T-helper 2 cell treated with Interferon-gamma antibody and Interleukin-4, amounts not matched to agents 5 μg/mL and 100 μg/mL, for 36 hours (primary cell): Measurements from ENCODE around the gene WDR7.

ENCODE experiments used
- DNase-seq: peaks from one replicate; pipeline ENCODE4 v3.0.0; 2021; ENCODE audit warnings: low spot score
- H3K27ac Mint-ChIP-seq: one replicate; pipeline ENCODE4 v1.8.0; 2021; ENCODE audit warnings: mild to moderate bottlenecking, mixed read lengths
- H3K27me3 Mint-ChIP-seq: one replicate; pipeline ENCODE4 v1.8.0; 2021; ENCODE audit warnings: low read depth, mixed read lengths
- H3K36me3 Mint-ChIP-seq: one replicate; pipeline ENCODE4 v1.8.0; 2021; ENCODE audit warnings: low read depth, mixed read lengths
- H3K4me1 Mint-ChIP-seq: one replicate; pipeline ENCODE4 v1.8.0; 2021; ENCODE audit warnings: low read depth, mixed read lengths
- H3K4me3 Mint-ChIP-seq: one replicate; pipeline ENCODE4 v1.8.0; 2022; ENCODE audit warnings: mild to moderate bottlenecking, moderate library complexity, mixed read lengths
- H3K9me3 Mint-ChIP-seq: one replicate; pipeline ENCODE4 v1.8.0; 2021; ENCODE audit warnings: mixed read lengths

WDR7 gene

GRCh38 chr18:56748698-56749268 is 97.6 kb downstream of the WDR7 start:
- Mint-ChIP-seq H3K9me3 (no peaks in the 10 kb centered on the region), H3K4me3 (no peak overlapping the region), H3K36me3 (no peaks in the 10 kb centered on the region), H3K27me3 (no peaks in the 10 kb centered on the region), H3K4me1 (peaks cover 24% of the 10 kb centered on the region), H3K27ac (no peak overlapping the region)
- no peak for DNase-seq

- H3K4me3 Mint-ChIP-seq = no peak overlapping the region
- no peak for DNase-seq
- no peaks in the 10 kb centered on the region for H3K4me1 Mint-ChIP-seq
- no peaks in the 10 kb centered on the region for H3K9me3 Mint-ChIP-seq
- peaks cover 9% of the 10 kb centered on the region for H3K36me3 Mint-ChIP-seq
- H3K27me3 Mint-ChIP-seq = no peaks in the 10 kb centered on the region
- H3K27ac Mint-ChIP-seq = no peak overlapping the region
Measured at GRCh38 chr18:56756966-56757365, 105.8 kb downstream of the WDR7 start.

DNA sequence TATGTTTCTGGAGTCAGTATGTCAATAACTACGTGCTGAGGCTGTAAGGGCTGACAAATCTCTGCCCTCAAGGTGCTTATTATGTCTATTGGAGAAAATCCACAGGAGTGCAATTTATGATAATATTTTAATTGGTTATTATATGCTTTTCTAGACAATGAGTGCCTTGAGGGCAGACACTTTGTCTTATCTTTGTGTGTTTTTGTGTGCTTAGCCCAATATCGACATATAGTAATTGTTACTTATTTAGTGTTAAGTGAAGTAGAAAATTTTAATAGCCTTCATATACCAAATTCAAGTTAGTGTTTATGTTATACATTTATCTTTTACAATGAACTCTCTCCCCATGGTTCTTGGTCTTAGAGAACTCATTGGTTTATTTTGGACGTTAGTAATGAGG is 118.9 kb downstream of the WDR7 start:
- Mint-ChIP-seq H3K4me3 (no peak overlapping the region), H3K27ac (no peak overlapping the region), H3K27me3 (no peaks in the 10 kb centered on the region), H3K36me3 (peaks cover 6% of the 10 kb centered on the region), H3K4me1 (peaks cover 1% of the 10 kb centered on the region), H3K9me3 (no peaks in the 10 kb centered on the region)
- DNase-seq = no peak

- no peak overlapping the region for H3K4me3 Mint-ChIP-seq
- peaks cover 6% of the 10 kb centered on the region for H3K36me3 Mint-ChIP-seq
- DNase-seq = no peak
- H3K4me1 Mint-ChIP-seq = peaks cover 1% of the 10 kb centered on the region
- H3K27ac Mint-ChIP-seq = no peak overlapping the region
- H3K9me3 Mint-ChIP-seq = no peaks in the 10 kb centered on the region
- no peaks in the 10 kb centered on the region for H3K27me3 Mint-ChIP-seq
Measured at GRCh38 chr18:56770873-56771272, 119.7 kb downstream of the WDR7 start.

- H3K9me3 Mint-ChIP-seq = no peaks in the 10 kb centered on the region
- H3K36me3 Mint-ChIP-seq = peaks cover 5% of the 10 kb centered on the region
- H3K27me3 Mint-ChIP-seq = no peaks in the 10 kb centered on the region
- no peak overlapping the region for H3K27ac Mint-ChIP-seq
- peaks cover 1% of the 10 kb centered on the region for H3K4me1 Mint-ChIP-seq
- no peak for DNase-seq
- no peak overlapping the region for H3K4me3 Mint-ChIP-seq
Measured at GRCh38 chr18:56775701-56776100, 124.5 kb downstream of the WDR7 start.

DNA sequence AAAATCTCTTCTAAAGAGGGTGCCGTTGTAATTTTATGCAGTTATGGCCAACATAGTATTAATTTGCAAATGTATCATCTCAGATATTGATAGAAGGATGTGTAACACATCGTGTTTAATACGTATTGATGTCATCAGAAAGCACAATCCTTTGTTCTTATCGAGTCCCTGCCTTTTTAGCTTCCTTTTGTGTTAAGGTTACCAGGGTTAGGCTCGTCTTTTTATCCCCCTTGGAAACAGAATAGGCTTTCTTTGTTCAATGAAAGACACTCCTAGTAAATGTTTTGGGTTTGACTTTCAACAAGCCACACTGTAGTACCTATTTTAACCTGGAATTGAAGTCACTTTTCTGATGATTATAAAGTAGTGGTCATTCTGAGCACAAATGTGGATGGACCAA is 136.2 kb downstream of the WDR7 start:
- Mint-ChIP-seq H3K27me3 (no peaks in the 10 kb centered on the region), H3K9me3 (no peaks in the 10 kb centered on the region), H3K4me3 (no peak overlapping the region), H3K27ac (no peak overlapping the region), H3K4me1 (no peaks in the 10 kb centered on the region), H3K36me3 (peaks cover 4% of the 10 kb centered on the region)
- no peak for DNase-seq

DNA sequence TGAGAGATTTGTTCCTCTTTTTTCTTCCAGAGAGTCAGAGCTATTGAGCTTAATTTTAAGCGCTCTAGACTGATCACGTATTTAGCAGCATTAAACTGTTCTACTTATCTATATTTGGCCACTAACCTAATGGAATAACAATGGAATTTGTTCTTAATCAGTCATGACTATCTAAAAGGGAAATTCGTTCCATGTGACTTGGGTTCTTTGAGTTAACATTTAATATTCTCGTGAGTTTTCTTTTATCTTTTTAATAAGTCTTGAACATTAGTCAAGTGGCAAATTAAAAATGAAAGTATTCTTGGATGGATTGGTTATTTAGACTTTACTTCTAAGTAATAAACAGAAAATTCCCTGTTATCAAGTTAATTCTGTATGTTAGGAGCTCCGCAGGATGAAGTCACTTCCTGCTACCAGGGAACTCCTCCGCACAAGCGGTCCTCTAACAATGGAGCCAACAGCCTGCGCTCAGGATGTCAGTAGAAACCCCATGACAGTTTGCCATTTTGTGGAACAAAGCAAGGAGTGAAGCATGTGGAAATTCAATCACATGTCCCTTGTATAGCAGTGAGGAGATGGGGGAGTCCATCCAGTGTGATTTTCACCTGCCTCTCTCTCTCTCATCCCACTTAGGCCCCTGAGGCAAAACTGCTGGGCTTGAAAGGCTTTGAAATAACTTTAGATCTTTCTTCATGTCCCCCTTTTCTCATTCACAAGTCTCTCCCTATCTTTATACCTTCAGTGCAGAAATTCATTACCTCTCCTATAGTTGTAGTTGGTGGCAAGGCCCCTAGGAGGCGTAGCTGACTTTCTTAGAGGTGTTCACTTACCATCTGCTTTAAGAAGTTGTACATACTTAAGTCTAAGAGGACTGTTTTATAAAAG is 138.1 kb downstream of the WDR7 start:
- no peaks in the 10 kb centered on the region for H3K9me3 Mint-ChIP-seq
- H3K27me3 Mint-ChIP-seq = no peaks in the 10 kb centered on the region
- no peak overlapping the region for H3K27ac Mint-ChIP-seq
- no peaks in the 10 kb centered on the region for H3K4me1 Mint-ChIP-seq
- H3K36me3 Mint-ChIP-seq = no peaks in the 10 kb centered on the region
- H3K4me3 Mint-ChIP-seq = no peak overlapping the region
- DNase-seq = no peak

DNA sequence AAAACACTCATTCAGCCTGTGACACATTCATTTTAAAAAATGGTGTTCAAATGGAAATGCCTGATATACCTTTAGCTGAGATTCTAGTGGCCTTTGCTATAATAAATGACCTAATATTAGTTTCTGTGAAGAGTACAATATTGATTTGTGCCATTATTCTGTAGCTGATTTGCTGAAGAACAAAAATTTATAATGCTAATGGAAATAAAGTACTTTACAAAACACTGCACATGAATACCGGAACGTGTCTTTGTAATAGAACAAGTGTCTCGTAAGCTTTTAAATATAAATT is 138.7 kb downstream of the WDR7 start:
- Mint-ChIP-seq H3K9me3 (no peaks in the 10 kb centered on the region), H3K4me1 (no peaks in the 10 kb centered on the region), H3K36me3 (no peaks in the 10 kb centered on the region), H3K4me3 (no peak overlapping the region), H3K27me3 (no peaks in the 10 kb centered on the region), H3K27ac (no peak overlapping the region)
- no peak for DNase-seq

DNA sequence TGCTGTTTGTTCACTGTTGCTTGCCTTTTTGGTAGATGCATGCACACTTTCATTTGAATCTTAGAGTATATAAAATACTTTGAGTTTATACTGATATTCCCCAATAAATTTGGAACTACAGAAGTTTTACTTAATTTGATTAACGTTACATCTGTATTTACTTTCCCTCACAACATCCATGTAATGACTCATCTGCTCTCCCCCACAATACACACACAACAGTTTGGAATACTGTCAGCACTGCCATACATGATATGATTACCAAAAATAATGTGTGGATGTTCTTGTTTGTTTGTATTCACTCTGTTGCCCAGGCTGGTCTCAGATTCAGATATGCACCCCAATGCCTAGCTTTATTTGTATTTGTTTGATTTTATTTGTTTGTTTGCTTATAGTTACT is 144.2 kb downstream of the WDR7 start:
- no peak overlapping the region for H3K4me3 Mint-ChIP-seq
- no peak for DNase-seq
- H3K27me3 Mint-ChIP-seq = no peaks in the 10 kb centered on the region
- no peaks in the 10 kb centered on the region for H3K9me3 Mint-ChIP-seq
- H3K27ac Mint-ChIP-seq = no peak overlapping the region
- H3K4me1 Mint-ChIP-seq = peaks cover 4% of the 10 kb centered on the region
- H3K36me3 Mint-ChIP-seq = no peaks in the 10 kb centered on the region

- H3K27me3 Mint-ChIP-seq = no peaks in the 10 kb centered on the region
- no peak overlapping the region for H3K27ac Mint-ChIP-seq
- H3K4me3 Mint-ChIP-seq = no peak overlapping the region
- no peak for DNase-seq
- H3K4me1 Mint-ChIP-seq = peaks cover 4% of the 10 kb centered on the region
- peaks cover 2% of the 10 kb centered on the region for H3K36me3 Mint-ChIP-seq
- H3K9me3 Mint-ChIP-seq = no peaks in the 10 kb centered on the region
Measured at GRCh38 chr18:56799756-56800155, 148.6 kb downstream of the WDR7 start.

DNA sequence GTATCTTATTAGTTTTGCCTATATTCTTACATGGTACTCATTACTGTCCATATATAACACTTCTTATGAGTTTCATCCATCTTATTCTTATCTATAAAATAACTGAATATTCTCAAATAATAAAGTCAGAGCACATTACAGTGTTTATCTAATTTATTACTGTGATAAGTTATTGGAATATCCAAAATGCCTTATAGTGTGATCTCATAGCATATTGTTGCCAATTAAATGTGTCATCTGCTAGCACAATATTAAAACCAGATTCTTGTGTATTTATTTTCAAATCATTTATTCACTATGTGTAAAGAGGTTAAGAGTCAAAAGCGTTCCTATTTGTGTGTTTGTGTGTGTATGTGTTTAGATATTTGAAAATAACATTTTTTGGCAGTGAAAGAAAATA is 151.9 kb downstream of the WDR7 start:
- Mint-ChIP-seq H3K27me3 (no peaks in the 10 kb centered on the region), H3K36me3 (peaks cover 2% of the 10 kb centered on the region), H3K9me3 (no peaks in the 10 kb centered on the region), H3K4me1 (peaks cover 4% of the 10 kb centered on the region), H3K4me3 (no peak overlapping the region), H3K27ac (no peak overlapping the region)
- DNase-seq = no peak

GRCh38 chr18:56804395-56804794 is 153.2 kb downstream of the WDR7 start:
- Mint-ChIP-seq H3K4me1 (peaks cover 4% of the 10 kb centered on the region), H3K4me3 (no peak overlapping the region), H3K27ac (no peak overlapping the region), H3K36me3 (peaks cover 2% of the 10 kb centered on the region), H3K9me3 (no peaks in the 10 kb centered on the region), H3K27me3 (no peaks in the 10 kb centered on the region)
- no peak for DNase-seq

DNA sequence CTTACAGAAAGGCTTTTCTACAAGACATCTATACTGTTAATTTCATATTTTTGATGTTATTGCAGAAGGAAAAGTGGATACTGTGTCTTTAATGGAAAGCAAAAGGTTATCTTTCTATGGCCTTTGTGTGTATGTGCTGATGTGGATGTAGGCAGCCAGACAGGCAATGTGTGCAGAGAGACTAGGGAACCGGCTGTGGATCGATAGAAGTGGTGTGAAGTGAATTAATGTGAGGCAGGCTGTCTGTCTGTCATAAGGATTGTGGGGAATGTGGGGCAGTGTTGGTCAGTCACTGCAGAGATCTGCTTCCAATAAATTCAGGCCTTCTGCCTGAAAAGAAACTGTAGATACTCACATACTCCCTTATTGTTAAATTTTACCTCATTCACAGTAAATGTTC is 156.7 kb downstream of the WDR7 start:
- H3K36me3 Mint-ChIP-seq = no peaks in the 10 kb centered on the region
- DNase-seq = no peak
- H3K4me3 Mint-ChIP-seq = no peak overlapping the region
- no peaks in the 10 kb centered on the region for H3K4me1 Mint-ChIP-seq
- no peak overlapping the region for H3K27ac Mint-ChIP-seq
- H3K27me3 Mint-ChIP-seq = no peaks in the 10 kb centered on the region
- H3K9me3 Mint-ChIP-seq = no peaks in the 10 kb centered on the region

GRCh38 chr18:56812674-56813073 is 161.5 kb downstream of the WDR7 start:
- Mint-ChIP-seq H3K27ac (no peak overlapping the region), H3K4me3 (no peak overlapping the region), H3K27me3 (no peaks in the 10 kb centered on the region)

DNA sequence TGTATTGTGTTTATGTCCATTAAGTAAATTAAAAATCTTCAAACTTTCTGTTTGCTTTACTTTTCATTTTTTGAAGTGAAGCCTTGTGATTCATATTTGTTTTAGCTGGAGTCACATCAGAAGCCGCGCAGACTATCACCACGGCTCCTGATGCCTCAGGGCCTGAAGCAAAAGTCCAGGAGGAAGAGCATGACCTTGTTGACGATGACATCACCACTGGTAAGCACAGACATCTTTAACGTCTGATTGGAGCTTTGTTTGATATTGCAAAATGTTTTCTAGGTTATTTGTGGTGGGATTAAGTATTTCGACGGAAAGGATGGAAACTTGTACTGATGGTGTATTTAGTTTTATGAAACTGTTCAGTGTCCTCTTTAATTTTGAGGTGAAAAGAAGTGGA is 164.8 kb downstream of the WDR7 start:
- no peaks in the 10 kb centered on the region for H3K27me3 Mint-ChIP-seq
- no peak for DNase-seq
- H3K4me1 Mint-ChIP-seq = no peaks in the 10 kb centered on the region
- no peak overlapping the region for H3K4me3 Mint-ChIP-seq
- peaks cover under 1% of the 10 kb centered on the region for H3K36me3 Mint-ChIP-seq
- H3K9me3 Mint-ChIP-seq = no peaks in the 10 kb centered on the region
- H3K27ac Mint-ChIP-seq = no peak overlapping the region

More at GRCh38 chr18:56812674-56813073, 161.5 kb downstream of the WDR7 start:
- Mint-ChIP-seq H3K9me3 (no peaks in the 10 kb centered on the region), H3K4me1 (no peaks in the 10 kb centered on the region), H3K36me3 (no peaks in the 10 kb centered on the region)
- no peak for DNase-seq
